GM12872 (cell line): ENCODE data around the gene GALNT2.

ENCODE experiments used
- TF ChIP-seq, protein P1 (sequence below): IDR thresholded peaks from 3 replicates; pipeline ENCODE4 v1.5.1; 2011; ENCODE audit warnings: low read depth, mild to moderate bottlenecking, low read length, moderate library complexity; ENCODE audit not compliant: insufficient read depth

GALNT2 gene

DNA sequence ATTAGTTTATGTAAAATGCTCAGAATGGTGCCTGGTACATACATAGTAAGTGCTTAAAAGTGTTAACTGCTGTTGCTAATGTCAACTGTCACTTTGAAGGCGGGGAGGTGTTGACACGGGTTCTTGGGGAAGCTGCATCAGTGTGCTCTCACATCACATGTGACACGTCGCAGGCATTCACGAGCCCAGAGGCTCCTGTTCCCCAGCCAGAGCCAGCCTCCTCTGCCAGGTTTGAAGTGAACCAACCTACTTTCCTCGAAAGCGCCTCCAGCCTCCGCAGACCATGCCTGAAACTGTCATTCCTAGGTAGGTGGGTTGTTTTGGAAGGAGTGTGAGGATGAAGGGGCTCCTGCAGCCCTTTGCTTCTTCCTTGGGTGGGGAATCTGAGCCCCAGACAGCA, 13.8 kb downstream of the GALNT2 start:
- TF ChIP-seq, protein P1, sequence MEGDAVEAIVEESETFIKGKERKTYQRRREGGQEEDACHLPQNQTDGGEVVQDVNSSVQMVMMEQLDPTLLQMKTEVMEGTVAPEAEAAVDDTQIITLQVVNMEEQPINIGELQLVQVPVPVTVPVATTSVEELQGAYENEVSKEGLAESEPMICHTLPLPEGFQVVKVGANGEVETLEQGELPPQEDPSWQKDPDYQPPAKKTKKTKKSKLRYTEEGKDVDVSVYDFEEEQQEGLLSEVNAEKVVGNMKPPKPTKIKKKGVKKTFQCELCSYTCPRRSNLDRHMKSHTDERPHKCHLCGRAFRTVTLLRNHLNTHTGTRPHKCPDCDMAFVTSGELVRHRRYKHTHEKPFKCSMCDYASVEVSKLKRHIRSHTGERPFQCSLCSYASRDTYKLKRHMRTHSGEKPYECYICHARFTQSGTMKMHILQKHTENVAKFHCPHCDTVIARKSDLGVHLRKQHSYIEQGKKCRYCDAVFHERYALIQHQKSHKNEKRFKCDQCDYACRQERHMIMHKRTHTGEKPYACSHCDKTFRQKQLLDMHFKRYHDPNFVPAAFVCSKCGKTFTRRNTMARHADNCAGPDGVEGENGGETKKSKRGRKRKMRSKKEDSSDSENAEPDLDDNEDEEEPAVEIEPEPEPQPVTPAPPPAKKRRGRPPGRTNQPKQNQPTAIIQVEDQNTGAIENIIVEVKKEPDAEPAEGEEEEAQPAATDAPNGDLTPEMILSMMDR = no peak

DNA sequence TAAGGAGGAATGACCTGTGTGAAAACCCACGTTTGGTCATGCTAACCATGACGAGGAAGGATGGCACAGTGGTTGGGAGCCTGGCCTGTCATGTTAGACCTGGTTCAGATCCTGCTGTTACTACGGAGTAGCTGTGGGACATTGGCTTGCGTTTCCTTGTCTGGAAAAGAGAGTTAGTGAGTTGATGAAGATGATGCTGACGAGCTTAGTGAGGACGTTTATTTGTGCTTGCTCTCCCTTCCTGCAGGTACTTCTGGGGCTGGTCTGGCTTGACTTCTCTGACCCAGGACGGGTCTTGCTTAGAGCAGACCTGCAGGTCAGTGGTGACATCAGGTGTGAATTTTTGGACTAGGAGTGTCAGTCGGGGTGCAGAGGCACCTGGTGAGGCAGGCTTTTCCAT, 14.7 kb downstream of the GALNT2 start:
- TF ChIP-seq, protein P1 = no peak

- TF ChIP-seq, protein P1 = no peak
Observed at GRCh38 chr1:230082211-230082610, 15.2 kb downstream of the GALNT2 start.

DNA sequence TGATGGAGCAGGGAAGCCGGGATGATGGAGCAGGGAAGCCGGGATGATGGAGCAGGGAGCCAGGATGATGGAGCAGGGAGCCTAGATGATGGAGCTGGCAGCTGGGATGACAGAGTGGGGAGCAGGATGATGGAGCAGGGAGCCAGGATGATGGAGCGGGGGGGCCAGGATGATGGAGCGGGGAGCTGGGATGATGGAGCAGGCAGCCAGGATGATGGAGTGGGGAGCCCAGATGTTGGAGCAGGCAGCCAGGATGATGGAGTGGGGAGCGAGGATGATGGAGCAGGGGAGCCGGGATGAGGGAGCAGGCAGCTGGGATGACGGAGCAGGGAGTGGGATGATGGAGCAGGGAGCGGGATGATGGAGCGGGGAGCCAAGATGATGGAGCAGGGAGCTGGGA, 16.0 kb downstream of the GALNT2 start:
- TF ChIP-seq, protein P1 = no peak

DNA sequence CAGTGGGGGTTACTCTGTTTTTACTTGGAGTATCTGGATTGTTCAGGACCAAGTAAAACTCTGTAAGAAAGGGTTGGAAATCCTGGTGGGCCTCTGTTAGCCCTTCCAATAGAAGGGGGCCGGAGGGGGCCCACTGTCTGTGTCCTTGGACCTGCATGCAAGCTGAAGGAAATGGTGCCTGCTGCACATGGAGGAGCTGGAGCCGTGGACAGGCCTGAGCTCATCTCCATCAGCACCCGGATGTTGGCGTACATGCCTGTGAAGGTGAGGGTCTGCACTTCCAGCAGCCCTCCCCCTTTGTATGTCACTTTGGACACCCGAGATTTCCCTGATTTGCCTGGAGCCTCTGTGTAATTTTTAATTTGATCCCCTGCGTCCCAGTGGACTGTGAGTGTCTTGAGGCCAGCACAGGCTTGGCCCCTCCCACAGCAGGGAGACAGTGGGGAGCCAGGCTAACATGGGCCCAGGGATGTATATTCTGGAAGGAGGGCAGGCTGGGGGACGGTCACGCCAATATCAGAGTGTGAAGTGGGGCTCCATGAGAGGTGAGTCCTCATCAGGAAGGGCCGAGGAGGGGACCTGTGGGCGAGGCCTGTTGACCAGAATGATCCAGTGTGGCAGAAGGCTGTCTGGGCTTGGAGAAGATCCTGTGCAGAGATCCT, 16.8 kb downstream of the GALNT2 start:
- TF ChIP-seq, protein P1 = no peak

GRCh38 chr1:230084408-230085177, 17.6 kb downstream of the GALNT2 start:
- TF ChIP-seq, protein P1 = no peak

- TF ChIP-seq, protein P1 = no peak
Observed at GRCh38 chr1:230085178-230085515, 18.1 kb downstream of the GALNT2 start.
